ENCODE results near the gene ZDHHC20.
"Not testable (repeated sequence)": the region's sequence is repeated elsewhere in the genome, so short reads cannot be mapped to it uniquely, and the experiment has no call there.

The ZDHHC20 gene

DNA sequence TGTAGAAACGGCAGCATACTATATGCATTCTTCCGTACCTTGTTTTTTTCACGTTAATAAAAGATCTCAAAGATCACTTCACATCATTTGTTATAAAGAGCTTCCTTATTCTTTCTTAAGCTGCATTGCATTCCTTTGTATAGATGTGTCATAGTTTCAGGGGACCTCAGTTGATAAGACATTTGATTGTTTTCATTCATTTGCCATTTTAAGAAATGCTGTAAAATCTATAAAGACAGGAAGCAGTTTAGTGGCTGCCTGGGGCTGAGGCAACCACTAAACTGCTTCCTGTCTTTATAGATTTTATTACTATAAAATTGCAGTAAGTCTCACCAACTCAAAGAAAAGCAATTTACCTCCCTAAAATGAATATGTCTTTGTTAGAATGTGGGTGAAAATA, 59.4 kb downstream of the ZDHHC20 start:
- no peak for DNase-seq (ENCODE audit: low read depth)
- no peak overlapping the region for H3K4me3 ChIP-seq (ENCODE audit: low read depth, low read length)
- in situ Hi-C loops (cut with HindIII; ENCODE audit: low sequenced_read_pairs): no loop called here
- no peak for TF ChIP-seq CTCF (IDR thresholded peaks at IDR 0.05; ENCODE audit: low read depth, low read length, missing control alignments)

- DNase-seq (ENCODE audit: low read depth): no peak
- no peak overlapping the region for H3K4me3 ChIP-seq (ENCODE audit: low read depth, low read length)
- in situ Hi-C loops (cut with HindIII; ENCODE audit: low sequenced_read_pairs): no loop called here
- no peak for TF ChIP-seq CTCF (IDR thresholded peaks at IDR 0.05; ENCODE audit: low read depth, low read length, missing control alignments)
Measured at GRCh38 chr13:21395953-21396352, 63.1 kb downstream of the ZDHHC20 start.

DNA sequence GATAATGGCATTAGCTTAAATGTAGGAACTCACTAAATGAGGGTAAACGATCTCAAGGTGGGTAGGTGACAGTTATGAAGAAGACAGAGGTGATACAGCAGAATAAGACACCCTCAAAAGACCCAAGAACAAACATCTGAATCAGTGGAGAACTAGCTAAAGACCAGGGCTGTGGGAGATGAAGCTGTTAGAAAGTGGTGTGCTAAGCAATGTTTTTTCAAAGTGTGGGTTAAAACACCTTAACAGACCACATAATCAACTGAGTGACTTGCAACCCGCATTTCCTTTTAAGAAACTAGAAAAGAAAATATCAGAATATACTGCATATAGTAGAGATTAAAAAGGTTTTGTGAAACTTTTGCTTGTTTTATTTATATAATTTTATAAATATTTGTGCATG, 70.0 kb downstream of the ZDHHC20 start:
- in situ Hi-C loops (cut with HindIII; ENCODE audit: low sequenced_read_pairs): no loop called here
- no peak for TF ChIP-seq CTCF (IDR thresholded peaks at IDR 0.05; ENCODE audit: low read depth, low read length, missing control alignments)
- DNase-seq (ENCODE audit: low read depth): no peak
- H3K4me3 ChIP-seq (ENCODE audit: low read depth, low read length): no peak overlapping the region

- DNase-seq (ENCODE audit: low read depth): no peak
- H3K4me3 ChIP-seq (ENCODE audit: low read depth, low read length): no peak overlapping the region
- in situ Hi-C loops (cut with HindIII; ENCODE audit: low sequenced_read_pairs): no loop called here
- no peak for TF ChIP-seq CTCF (IDR thresholded peaks at IDR 0.05; ENCODE audit: low read depth, low read length, missing control alignments)
Measured at GRCh38 chr13:21385710-21386109, 73.4 kb downstream of the ZDHHC20 start.

GRCh38 chr13:21383090-21383489, 76.0 kb downstream of the ZDHHC20 start:
- DNase-seq (ENCODE audit: low read depth): no peak
- no peak overlapping the region for H3K4me3 ChIP-seq (ENCODE audit: low read depth, low read length)
- TF ChIP-seq CTCF (IDR thresholded peaks at IDR 0.05; ENCODE audit: low read depth, low read length, missing control alignments): no peak
- in situ Hi-C loops (cut with HindIII; ENCODE audit: low sequenced_read_pairs): no loop called here

DNA sequence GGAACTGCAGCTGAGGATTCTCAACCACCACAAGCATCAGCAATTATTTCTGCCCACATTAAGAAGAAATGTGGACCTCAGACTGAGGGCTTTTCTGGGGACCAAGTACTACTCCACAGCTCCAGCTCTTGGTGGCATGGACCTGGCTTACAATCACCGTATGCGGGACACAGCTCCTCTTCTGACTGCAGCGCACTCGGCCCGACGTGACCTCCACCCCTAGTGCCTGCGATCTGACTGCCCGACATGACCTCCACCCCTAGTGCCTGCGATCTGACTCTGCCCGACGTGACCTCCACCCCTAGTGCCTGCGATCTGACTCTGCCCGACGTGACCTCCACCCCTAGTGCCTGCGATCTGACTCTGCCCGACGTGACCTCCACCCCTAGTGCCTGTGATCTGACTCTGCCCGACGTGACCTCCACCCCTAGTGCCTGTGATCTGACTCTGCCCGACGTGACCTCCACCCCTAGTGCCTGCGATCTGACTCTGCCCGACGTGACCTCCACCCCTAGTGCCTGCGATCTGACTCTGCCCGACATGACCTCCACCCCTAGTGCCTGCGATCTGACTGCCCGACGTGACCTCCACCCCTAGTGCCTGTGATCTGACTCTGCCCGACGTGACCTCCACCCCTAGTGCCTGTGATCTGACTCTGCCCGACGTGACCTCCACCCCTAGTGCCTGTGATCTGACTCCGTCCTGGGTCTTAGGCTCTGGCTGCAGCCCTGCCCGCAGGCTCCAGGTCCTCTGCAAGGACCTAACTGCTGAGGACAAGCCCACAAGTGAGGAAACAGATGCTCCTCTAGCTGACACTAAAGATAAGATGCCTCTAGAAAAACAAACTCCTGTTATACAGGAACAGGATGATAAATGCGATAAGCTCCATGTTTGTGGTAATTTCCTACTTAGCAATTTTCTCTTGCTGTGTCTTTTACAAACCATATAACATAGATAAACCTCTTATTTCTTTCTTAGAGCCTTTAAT, 81.8 kb downstream of the ZDHHC20 start:
- in situ Hi-C loops (cut with HindIII; ENCODE audit: low sequenced_read_pairs); DNase-seq (ENCODE audit: low read depth); H3K4me3 ChIP-seq (ENCODE audit: low read depth, low read length): not testable (repeated sequence)

GRCh38 chr13:21372530-21372929, 86.6 kb downstream of the ZDHHC20 start:
- H3K4me3 ChIP-seq (ENCODE audit: low read depth, low read length): no peak overlapping the region
- DNase-seq (ENCODE audit: low read depth): no peak
- no peak for TF ChIP-seq CTCF (IDR thresholded peaks at IDR 0.05; ENCODE audit: low read depth, low read length, missing control alignments)
- in situ Hi-C loops (cut with HindIII; ENCODE audit: low sequenced_read_pairs): no loop called here
